ENCODE data around the gene CREB3L1.

DNA sequence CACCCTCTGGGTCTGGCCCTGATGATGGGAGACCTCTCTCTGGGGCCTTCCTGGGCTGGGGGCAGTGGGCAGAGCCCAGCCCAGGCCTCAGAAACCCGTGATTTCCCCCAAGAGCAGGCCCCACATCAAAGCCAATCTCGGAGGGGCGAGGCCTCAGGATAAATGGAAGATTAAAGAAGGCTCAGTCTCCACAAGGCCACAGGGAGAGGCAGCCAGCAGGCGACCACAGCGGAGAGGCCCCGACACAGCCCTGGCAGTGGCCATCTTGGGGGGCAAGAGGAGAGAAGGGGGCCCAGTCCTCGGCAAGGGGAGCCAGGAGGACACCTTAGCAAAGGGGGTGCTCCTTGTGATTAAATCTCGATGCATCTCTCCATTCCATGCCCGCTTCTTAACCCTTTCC lies 12.5 kb upstream of the CREB3L1 start:
- TF ChIP-seq, protein P1, sequence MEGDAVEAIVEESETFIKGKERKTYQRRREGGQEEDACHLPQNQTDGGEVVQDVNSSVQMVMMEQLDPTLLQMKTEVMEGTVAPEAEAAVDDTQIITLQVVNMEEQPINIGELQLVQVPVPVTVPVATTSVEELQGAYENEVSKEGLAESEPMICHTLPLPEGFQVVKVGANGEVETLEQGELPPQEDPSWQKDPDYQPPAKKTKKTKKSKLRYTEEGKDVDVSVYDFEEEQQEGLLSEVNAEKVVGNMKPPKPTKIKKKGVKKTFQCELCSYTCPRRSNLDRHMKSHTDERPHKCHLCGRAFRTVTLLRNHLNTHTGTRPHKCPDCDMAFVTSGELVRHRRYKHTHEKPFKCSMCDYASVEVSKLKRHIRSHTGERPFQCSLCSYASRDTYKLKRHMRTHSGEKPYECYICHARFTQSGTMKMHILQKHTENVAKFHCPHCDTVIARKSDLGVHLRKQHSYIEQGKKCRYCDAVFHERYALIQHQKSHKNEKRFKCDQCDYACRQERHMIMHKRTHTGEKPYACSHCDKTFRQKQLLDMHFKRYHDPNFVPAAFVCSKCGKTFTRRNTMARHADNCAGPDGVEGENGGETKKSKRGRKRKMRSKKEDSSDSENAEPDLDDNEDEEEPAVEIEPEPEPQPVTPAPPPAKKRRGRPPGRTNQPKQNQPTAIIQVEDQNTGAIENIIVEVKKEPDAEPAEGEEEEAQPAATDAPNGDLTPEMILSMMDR (conservative IDR thresholded peaks at IDR 0.05 in 1 of 2, IDR thresholded peaks at IDR 0.05 in 1 of 2; ENCODE audit: extremely low read depth in 1 of 2, insufficient read depth in 1 of 2, low read depth in 1 of 2, low read length in 2 of 2): no peak
- TF ChIP-seq EZH2 (IDR thresholded peaks at IDR 0.05; ENCODE audit: borderline replicate concordance, low read length): no peak

Data from mammary epithelial cell (primary cell).